Neural progenitor cell (in vitro differentiated cells): ENCODE results near the gene SMAD4. TPM values are rescaled to one million over a fixed set of nuclear protein-coding genes. Genes with fewer than 3 reads are reported as not detected.
A peak's percentile ranks its signal among the peaks of the same experiment; 100 is the strongest.

Experiments used
- DNase-seq: peaks from one replicate; pipeline ENCODE4 v3.0.0-alpha.2; 2016; ENCODE audit warnings: low spot score
- H2AFZ ChIP-seq: fragments of 200-600 bp; sonication (generic); replicated peaks from 2 replicates; pipeline ENCODE4 v1.6.1; 2016; ENCODE audit warnings: antibody characterized with exemption
- H3F3A ChIP-seq: fragments of 200-600 bp; sonication (generic); 2 replicates; pipeline ENCODE4 v1.6.1; 2016; ENCODE audit warnings: antibody characterized with exemption, low read depth
- H3K27ac ChIP-seq: fragments of 200-600 bp; sonication (generic); 2 replicates; pipeline ENCODE4 v1.5.1; 2016; ENCODE audit warnings: mild to moderate bottlenecking
- H3K27me3 ChIP-seq: fragments of 200-600 bp; sonication (generic); 2 replicates; pipeline ENCODE4 v1.6.1; 2016; ENCODE audit warnings: mild to moderate bottlenecking, moderate library complexity
- H3K36me3 ChIP-seq: fragments of 200-600 bp; sonication (generic); 2 replicates; pipeline ENCODE4 v1.5.1; 2016
- H3K4me1 ChIP-seq: fragments of 200-600 bp; sonication (generic); 2 replicates; pipeline ENCODE4 v1.6.1; 2016; ENCODE audit warnings: mixed run types
- H3K4me2 ChIP-seq: fragments of 200-600 bp; sonication (generic); 2 replicates; pipeline ENCODE4 v1.6.1; 2016
- H3K4me3 ChIP-seq: fragments of 200-600 bp; sonication (generic); 2 replicates; pipeline ENCODE4 v1.5.1; 2016
- H3K79me2 ChIP-seq: fragments of 200-600 bp; sonication (generic); 2 replicates; pipeline ENCODE4 v1.6.1; 2016; ENCODE audit warnings: low read depth
- H3K9ac ChIP-seq: fragments of 200-600 bp; sonication (generic); 2 replicates; pipeline ENCODE4 v1.6.1; 2016
- H3K9me3 ChIP-seq: fragments of 200-600 bp; sonication (generic); 2 replicates; pipeline ENCODE4 v1.5.1; 2016; ENCODE audit warnings: low read depth
- H4K20me1 ChIP-seq: fragments of 200-600 bp; sonication (generic); 2 replicates; pipeline ENCODE4 v1.6.1; 2016; ENCODE audit warnings: low read depth
- H3K27ac Mint-ChIP-seq: 3 replicates; pipeline ENCODE4 v1.8.0; 2021; ENCODE audit warnings: mixed read lengths
- H3K27me3 Mint-ChIP-seq: 2 replicates; pipeline ENCODE4 v1.8.0; 2022; ENCODE audit warnings: low read depth, mild to moderate bottlenecking, inconsistent platforms, moderate library complexity, mixed read lengths; ENCODE audit not compliant: insufficient read depth
- H3K36me3 Mint-ChIP-seq: 3 replicates; pipeline ENCODE4 v1.8.0; 2021; ENCODE audit warnings: mixed read lengths
- H3K4me1 Mint-ChIP-seq: 3 replicates; pipeline ENCODE4 v1.8.0; 2021; ENCODE audit warnings: mixed read lengths
- H3K4me3 Mint-ChIP-seq: 3 replicates; pipeline ENCODE4 v1.8.0; 2021; ENCODE audit warnings: mild to moderate bottlenecking, moderate library complexity, mixed read lengths
- H3K9me3 Mint-ChIP-seq: 3 replicates; pipeline ENCODE4 v1.8.0; 2020; ENCODE audit warnings: mixed read lengths
- CTCF ChIP-seq: fragments of 200-600 bp; sonication (generic); IDR thresholded peaks from 2 replicates; pipeline ENCODE4 v1.5.1; 2017; ENCODE audit warnings: antibody characterized with exemption, mild to moderate bottlenecking
- EZH2 ChIP-seq: fragments of 200-600 bp; sonication (generic); IDR thresholded peaks from 2 replicates; pipeline ENCODE4 v1.6.1; 2017; ENCODE audit warnings: antibody characterized with exemption, mild to moderate bottlenecking, moderate library complexity
- EZH2phosphoT487 ChIP-seq: fragments of 200-600 bp; sonication (generic); IDR thresholded peaks from 2 replicates; pipeline ENCODE4 v1.6.1; 2017; ENCODE audit warnings: antibody characterized with exemption
- total RNA-seq: library from RNA; depleted of rRNA; stranded (reverse); fragments of >200 nt; gene quantifications from 2 replicates; pipeline ENCODE4 v1.2.3, GENCODE V29; 2015; ENCODE audit warnings: low replicate concordance

Gene SMAD4
- total RNA-seq, 1 donor from 2014 or later = 310 TPM

- Mint-ChIP-seq H3K9me3 (no peaks in the 10 kb centered on the region), H3K4me3 (no peak overlapping the region), H3K36me3 (peaks cover 2% of the 10 kb centered on the region), H3K27me3 (no peaks in the 10 kb centered on the region), H3K27ac (peak overlapping the region; percentile 97), H3K4me1 (peaks cover 18% of the 10 kb centered on the region)
- TF ChIP-seq EZH2phosphoT487 (no peak), EZH2 (no peak), CTCF (no peak)
- Histone ChIP-seq H3F3A (peaks cover 24% of the 10 kb centered on the region), H2AFZ (no peak overlapping the region), H3K4me1 (peaks cover 24% of the 10 kb centered on the region), H3K4me3 (no peak overlapping the region), H4K20me1 (peaks cover 21% of the 10 kb centered on the region), H3K27me3 (no peaks in the 10 kb centered on the region), H3K9me3 (no peaks in the 10 kb centered on the region), H3K4me2 (peak overlapping the region; percentile 63), H3K79me2 (no peaks in the 10 kb centered on the region), H3K9ac (no peak overlapping the region), H3K27ac (no peak overlapping the region), H3K36me3 (no peaks in the 10 kb centered on the region)
- peak; percentile 87 for DNase-seq
Observed at GRCh38 chr18:51017140-51017879, 12.7 kb upstream of the SMAD4 start.

GRCh38 chr18:51020536-51020935, 9.5 kb upstream of the SMAD4 start:
- no peaks in the 10 kb centered on the region for H3K27me3 ChIP-seq
- H3K9me3 ChIP-seq = no peaks in the 10 kb centered on the region
- H3K4me3 ChIP-seq = no peak overlapping the region
- no peak overlapping the region for H3K4me2 ChIP-seq
- peaks cover 16% of the 10 kb centered on the region for H3F3A ChIP-seq
- TF ChIP-seq EZH2 (no peak), EZH2phosphoT487 (no peak), CTCF (no peak)
- Mint-ChIP-seq H3K27me3 (no peaks in the 10 kb centered on the region), H3K9me3 (peaks cover 5% of the 10 kb centered on the region), H3K36me3 (peaks cover 8% of the 10 kb centered on the region), H3K4me1 (peaks cover 15% of the 10 kb centered on the region), H3K27ac (no peak overlapping the region), H3K4me3 (no peak overlapping the region)
- H4K20me1 ChIP-seq = peaks cover 15% of the 10 kb centered on the region
- DNase-seq = no peak
- H3K9ac ChIP-seq = no peak overlapping the region
- no peaks in the 10 kb centered on the region for H3K79me2 ChIP-seq
- no peak overlapping the region for H3K27ac ChIP-seq
- no peaks in the 10 kb centered on the region for H3K36me3 ChIP-seq
- no peak overlapping the region for H2AFZ ChIP-seq
- H3K4me1 ChIP-seq = peaks cover 15% of the 10 kb centered on the region

- Mint-ChIP-seq H3K27me3 (no peaks in the 10 kb centered on the region), H3K4me1 (peaks cover 15% of the 10 kb centered on the region), H3K27ac (no peak overlapping the region), H3K36me3 (peaks cover 8% of the 10 kb centered on the region), H3K4me3 (no peak overlapping the region), H3K9me3 (peaks cover 5% of the 10 kb centered on the region)
- Histone ChIP-seq H3F3A (peaks cover 16% of the 10 kb centered on the region), H3K36me3 (no peaks in the 10 kb centered on the region), H3K79me2 (no peaks in the 10 kb centered on the region), H3K27me3 (no peaks in the 10 kb centered on the region), H2AFZ (no peak overlapping the region), H3K4me3 (no peak overlapping the region), H3K9me3 (no peaks in the 10 kb centered on the region), H4K20me1 (peaks cover 15% of the 10 kb centered on the region), H3K4me1 (peaks cover 15% of the 10 kb centered on the region), H3K27ac (no peak overlapping the region), H3K4me2 (no peak overlapping the region), H3K9ac (no peak overlapping the region)
- no peak for TF ChIP-seq EZH2phosphoT487
- no peak for TF ChIP-seq CTCF
- no peak for TF ChIP-seq EZH2
- no peak for DNase-seq
Observed at GRCh38 chr18:51021226-51021965, 8.6 kb upstream of the SMAD4 start.
